ENCODE measurements around the gene TCEAL1.
"Not testable (repeated sequence)": the region's sequence is repeated elsewhere in the genome, so short reads cannot be mapped to it uniquely, and the experiment has no call there.

Gene TCEAL1

DNA sequence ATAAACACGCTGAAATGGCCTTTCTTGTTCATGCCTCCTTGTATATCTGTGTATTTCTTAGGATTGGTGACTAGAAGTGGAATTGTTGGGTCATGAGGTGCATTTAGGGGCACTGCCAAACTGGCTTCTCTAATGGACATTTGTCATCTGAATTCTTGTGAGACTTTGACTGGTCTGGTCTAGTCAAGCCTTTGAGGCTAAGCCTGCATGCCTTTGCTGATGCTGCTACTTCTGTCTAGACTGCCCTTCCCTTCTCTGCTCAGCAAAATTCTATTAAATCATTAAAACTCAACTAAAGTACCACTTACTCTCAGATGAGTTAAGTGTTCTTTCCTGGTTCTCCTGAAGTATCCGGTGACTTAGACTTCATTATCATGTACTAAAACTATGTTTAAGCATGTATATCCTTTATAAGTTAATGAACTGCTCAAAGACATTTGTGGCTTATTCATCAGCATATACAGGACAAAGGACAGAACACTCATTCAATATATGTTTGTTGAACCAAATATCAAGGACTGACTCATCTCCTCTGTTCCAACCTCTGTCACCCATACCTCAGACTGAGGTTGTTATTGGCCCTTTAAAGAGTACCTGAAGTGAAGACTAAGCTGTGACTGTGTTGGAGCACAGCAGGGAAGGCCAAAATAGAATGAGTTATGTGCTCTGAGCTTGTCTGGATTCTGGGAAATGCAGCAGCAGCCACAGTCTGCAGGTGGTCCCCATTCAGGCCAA is 9.0 kb downstream of the TCEAL1 start:
- no peak for DNase-seq

DNA sequence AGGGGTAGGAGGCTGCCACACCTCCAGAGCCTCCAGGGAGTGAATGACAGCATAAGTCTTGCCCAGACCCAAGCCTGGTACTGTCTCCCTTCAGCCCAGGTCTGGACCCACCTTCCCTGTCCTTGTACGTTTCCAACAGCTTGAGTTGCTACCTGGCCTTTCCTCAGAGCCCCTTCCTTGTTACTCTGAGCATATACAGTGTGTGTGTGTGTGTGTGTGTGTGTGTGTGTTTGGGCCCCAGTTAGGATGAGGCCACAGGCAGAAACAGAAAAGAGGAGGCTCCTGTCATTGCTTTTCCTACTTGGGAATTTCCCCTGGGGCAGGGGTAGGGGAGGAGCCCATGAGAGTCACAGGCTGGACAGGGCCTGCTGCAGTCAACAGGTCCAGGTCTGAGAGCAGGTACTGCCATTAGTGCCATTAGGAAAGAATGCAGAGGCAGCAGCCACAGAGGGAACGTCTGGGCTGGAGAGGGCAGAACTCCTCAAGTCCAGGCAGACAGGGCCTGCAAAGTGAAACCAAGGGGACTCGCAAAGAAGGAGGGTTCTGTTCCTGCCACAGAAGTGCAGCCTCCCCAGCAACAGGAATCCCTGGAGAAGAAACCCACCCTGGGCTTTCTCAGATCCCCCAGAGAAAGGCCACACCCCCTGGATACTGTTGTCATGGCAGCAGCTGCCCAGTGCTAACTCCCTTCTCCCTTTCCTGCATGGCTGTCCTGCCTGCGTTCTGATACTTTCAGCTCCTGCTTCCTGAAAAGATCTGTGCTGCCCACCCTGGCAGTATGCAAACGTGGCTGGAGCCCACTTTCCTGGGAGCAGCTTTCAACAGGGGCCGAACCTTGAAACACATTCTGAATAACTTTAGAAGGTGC is 9.9 kb downstream of the TCEAL1 start:
- DNase-seq, result not testable (repeated sequence)

DNA sequence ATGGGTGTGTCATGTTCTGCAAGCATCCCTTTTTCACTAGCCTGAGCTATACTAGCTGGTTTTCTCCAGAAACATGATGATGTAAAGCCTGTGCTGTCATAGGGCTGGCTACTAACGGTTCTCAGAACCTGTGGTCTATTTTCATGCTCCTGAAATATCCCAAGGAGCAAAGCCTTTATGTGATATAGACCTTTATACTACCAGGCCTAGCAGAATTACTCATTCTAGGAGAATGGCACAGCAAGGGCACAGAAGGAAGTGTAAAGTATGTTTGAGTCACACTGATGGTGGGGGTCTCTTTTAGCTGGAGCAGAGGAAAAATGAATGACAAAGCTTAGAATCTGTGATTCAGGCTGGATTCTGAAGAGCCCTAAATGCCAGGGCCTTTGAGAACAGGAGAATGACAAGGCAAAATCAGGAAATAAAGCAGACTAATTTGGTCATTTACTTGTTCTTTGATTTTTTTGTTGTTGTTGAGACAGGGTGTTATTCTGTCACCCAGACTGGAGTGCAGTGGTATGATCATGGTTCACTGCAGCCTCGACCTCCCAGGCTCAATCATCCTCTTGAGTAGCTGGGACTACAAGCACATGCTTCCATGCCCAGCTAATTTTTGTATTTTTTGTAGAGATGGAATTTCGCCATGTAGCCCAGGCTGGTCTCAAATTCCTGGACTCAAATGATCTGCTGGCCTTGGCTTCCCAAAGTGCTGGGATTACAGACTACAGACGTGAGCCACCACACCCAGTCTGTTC is 11.8 kb downstream of the TCEAL1 start:
- DNase-seq, result no peak

DNA sequence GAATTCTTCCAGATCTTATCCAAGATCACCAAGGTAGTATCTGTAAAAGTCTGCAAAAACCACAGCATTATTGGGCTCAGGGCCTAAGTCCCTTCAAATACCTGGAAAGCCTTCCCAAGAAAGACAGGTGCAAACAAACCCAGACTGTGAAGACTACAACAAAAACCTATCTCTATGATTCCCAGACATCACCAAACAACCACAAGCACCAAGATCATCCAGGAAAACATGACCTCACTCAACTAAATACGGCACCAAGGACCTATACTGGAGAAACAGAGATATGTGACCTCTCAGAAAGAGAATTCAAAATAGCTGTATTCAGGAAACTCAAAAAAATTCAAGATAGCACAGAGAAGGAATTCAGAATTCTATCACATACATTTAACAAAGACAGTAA is 15.3 kb downstream of the TCEAL1 start:
- DNase-seq, result no peak

DNA sequence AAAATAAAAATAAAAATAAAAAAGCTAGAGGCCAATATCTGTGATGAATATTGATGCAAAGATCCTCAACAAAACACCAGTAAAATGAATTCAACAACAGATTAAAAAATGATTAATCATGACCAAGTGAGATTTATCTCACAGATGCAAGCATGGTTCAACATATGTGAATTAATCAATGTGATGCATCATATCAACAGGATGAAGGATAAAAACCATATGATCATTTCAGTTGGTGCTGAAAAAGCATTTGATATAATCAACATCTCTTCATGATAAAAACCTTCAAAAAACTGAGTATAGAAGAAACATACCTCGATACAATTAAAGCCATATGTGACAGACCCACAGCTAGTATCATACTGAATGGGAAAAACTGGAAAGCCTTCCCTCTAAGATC is 18.9 kb downstream of the TCEAL1 start:
- DNase-seq, result no peak

DNA sequence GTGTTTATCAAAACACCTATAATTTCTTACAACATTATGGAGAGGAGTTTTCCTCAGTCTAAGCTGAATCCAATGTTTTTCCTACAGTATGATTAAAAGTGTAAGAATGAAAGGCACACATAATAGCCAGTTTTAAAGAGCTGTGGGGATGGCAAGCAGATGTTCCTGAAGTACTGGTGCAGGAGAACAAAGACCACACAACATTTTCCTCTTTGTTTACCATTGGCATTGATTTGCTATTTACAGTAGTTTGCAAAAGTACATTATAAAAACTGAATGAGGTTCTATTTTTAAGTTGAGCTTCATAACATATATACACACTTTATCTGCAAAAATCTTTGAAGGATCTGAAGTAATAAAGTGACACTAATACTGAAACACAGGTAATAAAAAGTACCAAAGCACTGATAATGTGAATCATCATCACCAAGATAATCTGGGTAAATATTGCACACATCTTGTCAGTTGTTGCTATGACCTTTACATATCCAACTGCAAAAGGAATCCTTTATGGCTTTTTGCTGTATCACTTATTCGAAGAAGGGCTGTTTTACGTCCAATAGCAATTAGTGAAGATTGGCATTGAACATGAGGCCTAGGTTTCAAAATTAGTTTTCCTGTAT is 22.5 kb downstream of the TCEAL1 start:
- DNase-seq, result no peak

DNA sequence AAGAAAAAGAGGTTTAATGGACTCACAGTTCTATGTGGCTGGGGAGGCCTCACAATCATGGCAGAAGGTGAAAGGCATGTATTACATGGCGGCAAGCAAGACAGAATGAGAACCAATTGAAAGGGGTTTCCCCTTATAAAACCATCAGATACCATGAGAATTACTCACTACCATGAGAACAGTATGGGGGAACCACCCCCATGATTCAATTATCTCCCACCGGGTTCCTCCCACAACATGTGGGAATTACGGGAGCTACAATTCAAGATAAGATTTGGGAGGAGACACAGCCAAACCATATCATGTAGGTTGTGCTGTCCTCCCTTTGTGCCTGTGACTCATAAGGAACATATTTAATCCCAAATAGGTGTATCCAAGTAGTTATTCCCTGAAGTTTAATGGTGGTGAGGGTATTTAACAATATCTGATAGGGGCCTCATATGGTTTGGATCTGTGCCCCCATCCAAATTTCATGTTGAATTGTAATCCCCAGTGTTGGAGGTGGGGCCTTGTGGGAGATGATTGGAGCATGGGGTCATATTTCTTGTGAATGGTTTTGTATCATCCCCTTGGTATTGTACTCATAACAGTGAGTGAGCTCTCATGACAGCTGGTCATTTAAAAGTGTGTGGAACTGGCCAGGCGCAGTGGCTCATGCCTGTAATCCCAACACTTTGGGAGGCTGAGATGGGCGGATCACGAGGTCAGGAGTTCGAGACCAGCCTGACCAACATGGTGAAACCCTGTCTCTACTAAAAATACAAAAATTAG is 26.6 kb downstream of the TCEAL1 start:
- DNase-seq, result not testable (repeated sequence)

DNA sequence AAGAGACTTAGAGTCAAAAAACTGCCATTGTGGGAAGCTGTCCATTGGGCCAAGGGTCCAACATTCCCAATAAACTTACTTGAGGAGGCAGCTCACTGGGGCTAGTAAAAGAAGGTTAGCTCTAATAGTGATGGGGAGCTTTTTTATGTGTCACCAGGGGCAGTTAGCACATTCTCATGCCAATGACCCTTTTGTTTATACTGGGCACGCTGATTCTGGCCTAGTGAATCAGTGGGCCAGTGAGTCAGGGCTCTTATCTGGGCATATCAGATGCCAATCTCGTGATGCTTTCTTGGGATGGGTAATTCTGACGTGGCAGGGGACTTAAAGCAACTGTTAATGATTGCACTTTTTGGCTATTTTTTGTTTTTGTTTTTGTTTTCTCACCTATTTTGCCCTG is 27.8 kb downstream of the TCEAL1 start:
- DNase-seq, result no peak

DNA sequence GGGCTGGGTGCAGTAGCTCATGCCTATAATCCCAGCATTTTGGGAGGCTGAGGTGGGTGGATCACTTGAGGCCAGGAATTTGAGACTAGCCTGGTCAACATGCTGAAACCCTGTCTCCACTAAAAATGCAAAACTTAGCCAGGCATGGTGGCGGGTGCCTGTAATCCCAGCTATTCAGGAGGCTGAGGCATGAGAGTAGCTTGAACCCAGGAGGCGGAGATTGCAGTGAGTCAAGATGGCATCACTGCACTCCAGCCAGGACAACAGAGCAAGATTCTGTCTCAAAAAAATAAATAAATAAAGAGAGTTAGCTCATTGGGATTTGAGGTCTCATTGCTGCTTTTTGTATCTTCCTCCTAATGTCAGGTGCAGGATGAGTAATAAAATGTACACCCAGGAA is 28.3 kb downstream of the TCEAL1 start:
- DNase-seq, result not testable (repeated sequence)

DNA sequence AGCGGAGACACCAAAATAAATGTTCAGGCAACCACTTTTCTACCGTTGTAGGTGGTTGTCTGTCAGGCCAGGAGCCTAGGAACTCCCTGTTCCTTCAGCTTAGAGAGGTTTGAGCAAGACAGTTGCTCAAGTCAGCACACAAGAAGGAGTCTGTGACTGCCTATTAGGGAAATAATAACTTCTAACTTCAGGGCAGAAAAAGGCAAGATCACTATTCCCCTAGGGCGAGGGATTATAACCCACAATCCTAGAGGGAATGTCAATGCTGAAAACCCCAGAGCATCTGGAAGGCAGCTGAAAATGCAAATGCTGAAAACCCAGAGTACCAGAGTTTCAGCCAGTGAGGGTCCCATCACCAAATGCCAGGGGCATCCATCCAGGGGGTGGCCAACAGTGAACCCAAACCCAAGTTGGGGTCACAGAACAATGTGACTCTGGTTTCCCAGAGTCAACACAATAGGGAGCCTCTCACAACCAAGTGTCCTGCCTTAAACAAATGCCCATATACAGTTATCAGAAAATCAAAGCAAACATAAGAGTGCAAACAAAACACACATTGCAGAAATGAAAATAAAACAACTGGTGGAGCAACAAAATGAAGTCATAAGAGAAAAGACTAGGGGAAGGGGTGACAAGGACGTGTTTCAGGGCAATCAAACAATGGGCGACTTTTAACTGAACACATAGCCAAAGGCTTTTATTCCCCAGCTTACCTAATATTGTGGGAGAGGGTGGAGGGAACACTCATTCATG is 30.1 kb downstream of the TCEAL1 start:
- no peak for DNase-seq

DNA sequence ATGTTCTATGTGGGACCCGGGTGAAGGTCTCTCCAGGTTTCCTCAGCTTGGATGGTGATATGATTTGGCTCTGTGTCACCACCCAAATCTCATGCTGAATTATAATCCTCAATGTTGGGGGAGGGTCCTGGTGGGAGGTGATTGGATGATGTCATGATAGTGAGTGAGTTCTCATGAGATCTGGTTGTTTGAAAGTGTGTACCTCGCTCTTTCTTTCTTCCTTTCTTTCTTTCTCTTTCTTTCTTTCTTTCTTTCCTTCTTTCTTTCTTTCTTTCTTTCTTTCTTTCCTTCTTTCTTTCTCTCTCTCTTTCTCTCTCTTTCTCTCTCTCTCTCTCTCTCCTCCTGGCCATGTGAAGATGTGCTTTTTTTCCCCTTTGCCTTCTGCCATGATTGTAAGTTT is 30.7 kb downstream of the TCEAL1 start:
- not testable (repeated sequence) for DNase-seq

DNA sequence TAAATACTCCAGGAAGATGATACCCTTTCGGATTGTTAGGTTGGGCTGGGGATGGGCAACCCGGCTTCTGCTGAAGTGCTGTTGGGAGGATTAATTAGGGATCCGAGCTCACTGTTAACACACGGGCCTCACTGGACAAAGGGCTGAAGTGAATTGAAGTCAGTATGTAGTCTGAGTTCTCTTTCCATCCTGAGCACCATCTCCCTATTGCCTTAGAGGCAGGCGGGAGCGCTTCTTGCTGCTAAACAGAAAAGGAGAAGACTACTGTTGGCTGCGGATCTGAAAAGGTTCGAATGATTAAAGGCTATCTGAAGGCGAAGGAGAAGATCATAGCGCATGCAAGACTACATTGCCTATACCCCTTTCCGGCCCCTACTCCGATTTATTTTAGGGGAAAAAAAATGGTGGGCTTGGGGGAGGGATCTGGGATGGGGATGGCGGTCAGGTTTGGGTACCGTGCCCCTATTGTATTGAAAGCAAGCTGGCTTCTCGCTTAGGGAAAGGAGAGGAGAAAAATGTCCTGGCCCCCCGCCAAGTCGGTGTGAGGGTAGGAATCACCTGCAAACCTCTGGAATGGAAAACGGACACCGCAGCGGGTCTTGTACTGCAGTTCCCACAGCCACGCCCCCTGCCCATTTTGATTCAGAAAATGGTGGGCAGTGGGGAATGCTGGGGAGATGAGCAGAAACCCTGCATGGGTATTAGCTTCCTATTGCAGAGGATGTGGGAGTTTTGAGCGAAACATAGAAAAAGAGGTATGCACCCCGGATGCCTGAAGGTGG is 35.4 kb downstream of the TCEAL1 start:
- DNase-seq, result no peak

DNA sequence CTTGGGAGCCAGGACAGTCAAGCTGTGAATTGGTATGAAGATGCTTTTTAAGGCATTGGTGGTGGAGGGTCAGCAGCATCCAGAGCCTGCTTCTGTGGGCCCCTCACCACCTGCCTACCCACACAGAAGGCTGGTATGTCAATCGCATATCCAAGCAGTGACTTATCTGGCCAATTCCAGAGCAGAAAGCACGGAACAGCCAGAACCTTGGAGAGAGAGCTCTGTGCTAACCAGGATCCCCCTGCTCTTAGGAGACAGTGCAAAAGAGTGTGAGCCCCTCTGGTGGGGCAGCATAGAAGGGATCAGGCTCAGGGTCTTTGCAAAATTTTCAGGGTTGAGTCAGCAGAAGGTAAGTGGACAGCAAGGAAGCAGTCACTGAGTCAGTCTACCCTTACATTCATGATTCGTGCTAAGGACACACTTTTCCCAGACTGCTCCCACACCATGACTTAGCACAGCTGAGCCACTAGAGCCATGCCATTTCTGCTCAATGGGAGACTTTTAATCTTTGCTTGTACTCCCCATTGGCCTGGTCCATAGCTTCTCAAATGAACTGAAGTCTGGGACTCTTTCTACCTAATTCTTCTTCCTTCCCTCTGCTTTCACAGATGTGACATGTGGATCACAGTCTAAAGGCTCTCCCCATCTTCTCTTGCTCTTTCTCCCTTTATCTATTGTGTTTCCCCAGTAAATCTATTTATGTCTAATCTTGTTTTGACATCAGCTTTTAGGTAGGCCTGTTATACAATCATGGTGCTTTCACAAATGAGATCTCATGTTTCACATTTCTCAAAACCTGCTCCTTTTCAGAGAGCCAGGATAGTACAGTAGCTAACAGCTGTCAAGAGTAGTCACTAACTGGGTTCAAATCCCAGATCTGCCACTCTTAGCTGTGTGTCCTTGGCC is 37.7 kb downstream of the TCEAL1 start:
- DNase-seq, result no peak

DNA sequence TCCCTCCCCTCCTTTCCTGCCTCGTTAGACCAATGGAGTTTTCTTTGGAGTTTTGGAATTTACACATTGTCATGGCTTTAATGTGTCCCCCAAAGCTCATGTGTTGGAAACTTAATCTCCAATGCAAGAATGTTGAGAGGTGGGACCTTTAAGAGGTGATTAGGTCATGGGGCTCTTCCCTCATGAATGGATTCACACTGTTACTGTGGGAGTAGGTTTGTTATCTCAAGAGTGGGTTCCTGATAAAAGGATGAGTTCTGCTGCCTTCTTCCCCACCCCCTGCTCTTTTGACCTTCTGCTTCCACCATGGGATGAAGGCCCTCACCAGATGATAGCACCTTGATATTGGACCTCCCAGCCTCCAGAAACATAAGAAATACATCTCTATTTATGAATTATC is 41.0 kb downstream of the TCEAL1 start:
- DNase-seq, result no peak

DNA sequence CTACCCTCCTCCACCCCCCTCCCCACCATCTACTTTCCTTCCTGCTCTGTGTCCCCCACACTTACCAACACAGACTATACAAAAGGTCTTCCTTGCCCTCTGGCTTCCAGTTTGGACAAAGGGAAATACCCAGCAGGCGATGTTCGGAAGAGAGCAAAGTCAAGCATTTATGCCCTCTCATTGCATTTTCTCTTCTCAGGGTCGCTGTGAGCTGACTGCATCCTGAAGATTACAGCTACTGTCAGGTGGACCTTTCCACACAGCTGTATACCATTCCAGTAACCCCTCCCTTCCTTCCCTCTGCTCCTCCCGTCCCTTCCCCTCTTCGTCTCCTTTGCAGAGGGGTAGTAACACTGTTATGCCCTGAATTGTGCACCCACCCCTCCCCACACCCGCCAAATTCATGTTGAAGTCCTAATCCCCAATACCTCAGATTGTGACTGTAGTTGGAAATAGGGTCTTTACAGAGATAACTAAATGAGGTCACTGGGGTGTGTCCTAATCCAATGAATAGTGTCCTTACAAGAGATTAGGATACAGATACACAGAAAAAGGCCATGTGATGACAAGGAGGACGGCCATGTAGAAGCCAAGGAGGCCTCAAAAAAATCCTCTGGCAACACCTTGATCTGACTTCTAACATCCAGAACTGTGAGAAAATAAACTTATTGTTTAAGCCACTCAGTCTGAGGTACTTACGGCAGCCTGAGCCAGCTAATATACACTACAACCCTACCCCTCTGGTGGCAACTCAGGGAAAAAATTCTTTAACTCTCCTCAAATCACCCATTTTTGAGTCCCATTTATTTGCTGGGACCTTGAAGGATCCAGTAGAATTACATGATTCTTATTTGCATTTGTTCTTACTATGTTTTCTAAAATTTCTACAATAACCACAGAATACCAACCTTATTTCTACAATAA is 46.0 kb downstream of the TCEAL1 start:
- DNase-seq, result no peak

DNA sequence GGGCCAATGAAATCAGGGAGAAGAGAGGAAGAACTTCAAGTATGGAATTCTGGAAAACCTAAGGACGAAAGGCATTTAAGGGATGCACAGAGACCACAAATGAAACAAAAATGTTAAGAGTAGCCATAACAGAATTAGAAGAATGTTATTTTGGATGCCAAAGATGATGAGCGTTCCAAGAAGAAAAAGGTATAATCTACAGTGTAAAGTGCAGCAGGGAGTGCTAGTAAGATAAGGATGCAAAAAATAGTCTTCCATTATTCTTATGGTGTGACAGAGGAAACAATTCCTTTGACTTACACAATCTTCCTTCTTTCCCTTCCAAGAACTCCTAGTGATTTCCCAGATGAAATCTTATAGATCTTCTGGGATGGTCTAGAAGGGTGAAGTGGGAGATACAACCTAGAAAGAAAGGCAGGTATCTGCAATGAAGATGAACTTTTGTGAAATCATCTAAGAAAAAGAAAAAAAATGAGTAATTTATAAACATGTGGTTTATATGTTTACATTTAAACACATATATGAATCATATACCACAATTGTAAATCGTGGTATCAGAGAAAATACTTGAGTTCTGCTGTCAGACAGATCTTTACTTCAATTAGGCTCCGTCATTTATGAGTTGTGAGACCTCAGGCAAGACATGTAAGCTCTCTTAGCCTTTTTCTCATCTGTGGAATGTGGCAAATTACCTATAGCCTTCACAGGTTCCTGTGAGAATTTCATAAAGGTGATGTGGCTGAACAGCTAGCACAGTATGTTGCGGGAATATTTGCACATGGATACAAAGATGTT is 49.6 kb downstream of the TCEAL1 start:
- DNase-seq, result no peak
